A673 (cell line): ENCODE measurements around the gene CHTF18.

ENCODE experiments used
- EZH2 ChIP-seq: fragments of 200-600 bp; sonication (generic); IDR thresholded peaks from 2 replicates; pipeline ENCODE4 v1.6.1; 2017; ENCODE audit warnings: borderline replicate concordance, low read depth, mild to moderate bottlenecking, mixed read lengths, antibody characterized with exemption, low read length; ENCODE audit not compliant: poor library complexity, severe bottlenecking
- TF ChIP-seq, protein P1 (sequence below): fragments of 300-800, 200-600 bp; sonication (generic); conservative IDR thresholded peaks from 2 replicates; pipeline ENCODE4 v1.5.1; 2017; ENCODE audit warnings: low read depth, mild to moderate bottlenecking, antibody characterized with exemption, low read length, moderate library complexity, mixed read lengths

- TF ChIP-seq EZH2 = no peak
- TF ChIP-seq, protein P1, sequence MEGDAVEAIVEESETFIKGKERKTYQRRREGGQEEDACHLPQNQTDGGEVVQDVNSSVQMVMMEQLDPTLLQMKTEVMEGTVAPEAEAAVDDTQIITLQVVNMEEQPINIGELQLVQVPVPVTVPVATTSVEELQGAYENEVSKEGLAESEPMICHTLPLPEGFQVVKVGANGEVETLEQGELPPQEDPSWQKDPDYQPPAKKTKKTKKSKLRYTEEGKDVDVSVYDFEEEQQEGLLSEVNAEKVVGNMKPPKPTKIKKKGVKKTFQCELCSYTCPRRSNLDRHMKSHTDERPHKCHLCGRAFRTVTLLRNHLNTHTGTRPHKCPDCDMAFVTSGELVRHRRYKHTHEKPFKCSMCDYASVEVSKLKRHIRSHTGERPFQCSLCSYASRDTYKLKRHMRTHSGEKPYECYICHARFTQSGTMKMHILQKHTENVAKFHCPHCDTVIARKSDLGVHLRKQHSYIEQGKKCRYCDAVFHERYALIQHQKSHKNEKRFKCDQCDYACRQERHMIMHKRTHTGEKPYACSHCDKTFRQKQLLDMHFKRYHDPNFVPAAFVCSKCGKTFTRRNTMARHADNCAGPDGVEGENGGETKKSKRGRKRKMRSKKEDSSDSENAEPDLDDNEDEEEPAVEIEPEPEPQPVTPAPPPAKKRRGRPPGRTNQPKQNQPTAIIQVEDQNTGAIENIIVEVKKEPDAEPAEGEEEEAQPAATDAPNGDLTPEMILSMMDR = no peak
Observed at GRCh38 chr16:782258-782657, 6.2 kb upstream of the CHTF18 start.
